ENCODE results near the gene KIF26A.

Gene KIF26A

GRCh38 chr14:104161602-104162367 is 23.4 kb downstream of the KIF26A start:
- DNase-seq = no peak

- no peak for DNase-seq
Measured at GRCh38 chr14:104162495-104162894, 24.1 kb downstream of the KIF26A start.

- no peak for DNase-seq
Measured at GRCh38 chr14:104163541-104163940, 25.2 kb downstream of the KIF26A start.

GRCh38 chr14:104164041-104164440 is 25.7 kb downstream of the KIF26A start:
- no peak for DNase-seq

- DNase-seq = no peak
Measured at GRCh38 chr14:104164512-104164911, 26.1 kb downstream of the KIF26A start.

DNA sequence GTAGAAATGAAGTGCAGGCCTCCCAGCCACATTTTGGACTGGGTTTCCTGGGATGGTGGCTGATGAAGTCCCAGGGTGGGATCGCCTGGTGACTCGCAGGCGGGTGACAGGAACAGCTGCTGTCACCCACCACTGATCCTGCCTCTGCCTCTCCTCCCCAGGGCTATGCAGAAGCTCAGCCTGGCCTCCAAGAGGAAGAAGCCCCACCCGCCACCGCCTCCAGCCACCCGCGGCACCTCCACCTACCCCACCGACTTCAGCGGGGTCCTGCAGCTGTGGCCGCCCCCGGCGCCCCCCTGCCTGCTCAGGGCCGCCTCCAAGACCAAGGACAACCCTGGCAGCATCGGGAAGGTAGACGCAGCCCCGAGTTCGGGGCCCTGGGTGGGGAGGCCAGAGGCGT is 28.3 kb downstream of the KIF26A start:
- no peak for DNase-seq

- DNase-seq = no peak
Measured at GRCh38 chr14:104168603-104169002, 30.2 kb downstream of the KIF26A start.

GRCh38 chr14:104169005-104169698 is 30.8 kb downstream of the KIF26A start:
- no peak for DNase-seq

DNA sequence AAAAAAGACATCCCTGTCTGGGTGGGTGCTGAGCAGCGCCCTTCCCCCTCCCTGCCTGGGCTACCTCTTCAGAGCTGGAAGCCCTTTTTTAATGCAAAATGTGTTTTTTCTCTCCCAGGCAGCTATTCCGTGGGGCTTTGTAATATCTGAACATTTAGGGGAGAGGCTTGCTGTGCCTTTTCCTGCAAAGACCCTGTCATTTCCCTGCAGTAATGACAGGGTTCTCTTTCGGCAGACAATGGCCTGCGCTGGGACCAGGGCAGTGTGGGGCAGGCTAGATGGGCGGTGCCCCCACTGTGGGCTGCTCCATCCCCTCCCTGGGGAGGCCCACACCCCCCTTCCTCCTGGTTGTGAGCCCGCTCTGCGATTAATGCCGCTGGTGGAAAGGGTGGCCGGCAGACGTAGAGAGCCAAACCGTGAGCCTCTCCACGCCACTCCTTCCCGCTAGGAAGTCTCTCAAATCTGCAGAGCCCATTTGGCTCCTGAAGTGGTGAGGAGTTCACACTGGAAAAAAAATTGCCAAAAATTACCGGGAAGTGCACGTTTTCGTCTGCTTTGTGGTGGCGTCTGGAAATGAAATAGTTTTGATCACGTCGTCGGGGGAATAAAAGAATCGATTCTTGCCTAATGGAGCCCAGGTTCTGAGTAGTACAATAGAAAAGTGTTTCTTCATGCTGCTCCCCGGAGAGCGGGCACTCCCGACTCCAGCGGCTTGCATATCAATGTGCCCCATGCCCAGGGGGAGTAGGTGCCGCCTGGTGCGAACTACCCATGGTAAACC is 31.5 kb downstream of the KIF26A start:
- no peak for DNase-seq

DNA sequence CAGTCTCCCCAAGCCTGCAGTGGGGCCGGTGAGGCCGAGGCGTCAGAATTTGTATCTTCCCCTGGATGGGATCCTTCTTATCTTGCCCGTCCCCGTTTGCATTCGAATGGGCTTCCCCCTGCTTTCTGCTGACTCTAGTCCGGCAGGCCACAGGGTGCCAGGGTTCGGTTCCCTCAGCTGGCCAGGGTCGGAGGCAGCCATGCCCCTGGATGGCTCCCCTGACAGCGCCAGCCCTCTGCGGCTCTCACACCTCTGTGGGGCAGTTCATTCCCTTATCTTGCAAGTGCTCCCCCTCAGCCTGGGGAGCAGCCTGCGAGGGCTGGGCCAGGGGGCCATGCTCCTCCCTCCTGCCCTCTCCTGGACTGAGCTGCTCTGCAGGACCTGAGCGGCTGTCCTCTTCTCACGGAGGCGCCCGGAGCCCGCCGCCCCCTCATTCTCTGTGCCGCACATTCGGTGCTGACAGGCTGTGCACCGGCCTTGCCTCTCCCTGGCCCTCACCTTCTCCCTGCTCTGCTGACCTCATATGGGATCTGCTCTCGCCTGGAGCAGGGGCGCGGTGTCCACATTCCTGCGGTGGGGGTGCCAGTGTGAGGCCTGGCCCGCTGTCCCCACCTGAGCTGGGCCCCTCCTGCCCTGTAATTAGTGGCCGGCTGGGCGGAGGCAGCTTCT is 32.8 kb downstream of the KIF26A start:
- no peak for DNase-seq

DNA sequence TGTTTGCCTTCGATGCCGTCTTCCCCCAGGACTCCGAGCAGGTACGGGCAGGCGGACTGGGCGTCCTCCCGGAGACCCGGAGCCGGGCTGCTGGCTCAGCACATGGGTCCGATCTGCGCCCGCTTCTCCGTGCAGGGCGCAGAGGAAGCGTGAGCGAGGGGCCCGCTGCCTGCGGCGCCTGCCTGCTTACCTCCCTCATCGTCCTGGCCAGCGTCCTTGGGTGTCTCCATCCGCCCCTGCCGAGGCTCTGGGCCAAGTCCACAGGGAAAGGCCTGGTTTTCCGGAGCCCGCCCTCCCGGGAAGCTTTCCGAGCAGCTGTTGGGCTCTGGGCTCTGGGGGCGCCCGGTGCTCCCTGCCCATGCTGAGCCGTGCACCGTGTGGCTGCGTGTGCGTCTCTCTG is 33.5 kb downstream of the KIF26A start:
- no peak for DNase-seq

DNA sequence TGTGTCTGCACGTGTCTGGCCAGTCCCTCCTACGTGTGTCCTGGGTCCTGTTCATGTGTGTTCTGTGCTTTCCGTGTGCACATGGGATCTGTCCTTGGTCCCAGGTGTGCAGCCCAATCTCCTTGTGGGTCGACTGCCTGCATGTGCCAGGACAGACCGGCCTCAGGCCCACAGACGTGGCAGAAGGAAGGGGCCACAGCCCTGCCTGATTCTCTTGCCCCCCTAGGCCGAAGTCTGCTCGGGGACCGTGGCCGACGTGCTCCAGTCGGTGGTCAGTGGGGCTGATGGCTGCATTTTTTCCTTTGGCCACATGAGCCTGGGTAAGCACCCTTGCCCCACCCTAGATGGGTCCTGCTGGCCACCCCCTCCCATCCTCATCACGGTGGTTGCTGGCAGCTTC is 34.0 kb downstream of the KIF26A start:
- no peak for DNase-seq

GRCh38 chr14:104172880-104173279 is 34.5 kb downstream of the KIF26A start:
- DNase-seq = no peak

- no peak for DNase-seq
Measured at GRCh38 chr14:104174051-104174450, 35.7 kb downstream of the KIF26A start.

DNA sequence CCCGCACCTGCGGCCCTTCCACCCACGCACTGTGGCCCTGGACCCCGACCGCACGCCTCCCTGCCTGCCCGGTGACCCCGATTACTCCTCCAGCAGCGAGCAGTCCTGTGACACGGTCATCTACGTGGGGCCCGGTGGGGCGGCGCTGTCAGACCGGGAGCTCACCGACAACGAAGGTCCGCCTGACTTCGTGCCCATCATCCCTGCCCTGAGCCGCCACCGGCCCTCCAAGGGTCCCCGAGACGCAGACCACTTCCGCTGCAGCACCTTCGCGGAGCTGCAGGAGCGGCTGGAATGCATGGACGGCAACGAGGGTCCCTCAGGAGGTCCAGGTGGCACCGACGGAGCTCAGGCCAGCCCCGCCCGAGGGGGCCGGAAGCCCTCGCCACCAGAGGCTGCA is 36.7 kb downstream of the KIF26A start:
- no peak for DNase-seq

- DNase-seq = no peak
Measured at GRCh38 chr14:104175811-104176210, 37.4 kb downstream of the KIF26A start.

GRCh38 chr14:104176611-104177010 is 38.2 kb downstream of the KIF26A start:
- DNase-seq = no peak

DNA sequence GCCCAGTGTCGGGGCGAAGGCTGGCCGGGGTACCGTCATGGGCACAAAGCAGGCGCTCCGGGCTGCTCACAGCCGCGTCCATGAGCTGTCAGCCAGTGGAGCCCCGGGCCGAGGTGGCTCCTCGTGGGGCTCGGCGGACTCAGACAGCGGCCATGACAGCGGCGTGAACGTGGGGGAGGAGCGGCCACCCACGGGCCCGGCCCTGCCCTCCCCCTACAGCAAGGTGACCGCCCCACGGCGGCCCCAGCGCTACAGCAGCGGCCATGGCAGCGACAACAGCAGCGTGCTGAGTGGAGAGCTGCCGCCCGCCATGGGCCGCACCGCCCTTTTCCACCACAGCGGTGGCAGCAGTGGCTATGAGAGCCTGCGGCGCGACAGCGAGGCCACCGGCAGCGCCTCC is 39.0 kb downstream of the KIF26A start:
- no peak for DNase-seq

DNA sequence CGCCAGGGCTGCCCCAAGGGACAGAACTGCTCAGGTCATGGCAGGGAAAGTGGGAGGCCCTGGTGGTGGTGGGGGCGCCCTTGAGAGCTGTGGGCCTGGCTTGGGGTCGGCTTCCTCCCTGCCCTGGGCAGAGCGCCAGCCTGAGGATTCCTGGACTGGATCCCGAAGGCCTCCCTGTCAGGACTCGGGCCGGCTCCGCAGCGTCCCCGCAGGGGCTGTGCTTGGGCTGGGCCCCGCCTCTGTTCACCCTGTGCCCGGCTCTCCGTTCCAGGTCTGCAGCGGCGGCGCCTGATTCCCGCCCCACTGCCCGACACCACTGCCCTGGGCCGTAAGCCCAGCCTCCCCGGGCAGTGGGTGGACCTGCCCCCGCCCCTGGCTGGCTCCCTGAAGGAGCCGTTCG is 39.9 kb downstream of the KIF26A start:
- no peak for DNase-seq

DNA sequence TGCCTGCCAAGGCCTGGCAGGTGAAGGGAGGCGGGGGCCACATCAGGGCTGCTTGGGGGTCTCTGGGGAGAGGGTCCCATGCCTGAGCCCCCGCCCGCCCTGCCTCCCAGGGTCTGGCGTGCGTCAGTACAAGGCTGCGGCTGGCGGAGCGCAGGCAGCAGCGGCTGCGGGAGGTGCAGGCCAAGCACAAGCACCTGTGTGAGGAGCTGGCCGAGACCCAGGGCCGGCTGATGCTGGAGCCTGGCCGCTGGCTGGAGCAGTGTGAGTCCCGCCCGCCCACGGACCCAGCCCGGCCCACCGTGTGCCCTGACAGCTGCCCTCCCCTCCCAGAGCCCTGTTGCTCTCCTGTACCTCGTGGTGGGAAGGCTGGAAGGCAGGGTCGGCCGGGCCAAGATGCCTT is 40.7 kb downstream of the KIF26A start:
- DNase-seq = no peak

- DNase-seq = no peak
Measured at GRCh38 chr14:104179564-104180129, 41.3 kb downstream of the KIF26A start.

GRCh38 chr14:104180561-104181165 is 42.3 kb downstream of the KIF26A start:
- no peak for DNase-seq
